Measurements from ENCODE around the gene DEFB124. TPM values are rescaled to one million over a fixed set of nuclear protein-coding genes. Genes with fewer than 3 reads are reported as not detected.
"Not testable (repeated sequence)": the region's sequence is repeated elsewhere in the genome, so short reads cannot be mapped to it uniquely, and the experiment has no call there.

Gene DEFB124
- total RNA-seq, 4 donors from 2014 or later: not detected

GRCh38 chr20:31449511-31450414, 25.2 kb downstream of the DEFB124 start:
- H3K36me3 ChIP-seq: no peaks in the 10 kb centered on the region
- TF ChIP-seq POLR2A (IDR thresholded peaks at IDR 0.05) (no peak), CTCF (IDR thresholded peaks at IDR 0.05) (no peak)
- H3K27me3 ChIP-seq: no peaks in the 10 kb centered on the region
- DNase-seq: no peak
- no peak overlapping the region for H3K4me3 ChIP-seq
- H3K9me3 ChIP-seq: no peaks in the 10 kb centered on the region
- H3K4me1 ChIP-seq: no peaks in the 10 kb centered on the region
- H3K27ac ChIP-seq: no peak overlapping the region

- Histone ChIP-seq H3K4me1 (no peaks in the 10 kb centered on the region), H3K9me3 (no peaks in the 10 kb centered on the region), H3K27me3 (no peaks in the 10 kb centered on the region), H3K36me3 (no peaks in the 10 kb centered on the region), H3K27ac (no peak overlapping the region), H3K4me3 (no peak overlapping the region)
- DNase-seq: no peak
- TF ChIP-seq CTCF (IDR thresholded peaks at IDR 0.05) (no peak), POLR2A (IDR thresholded peaks at IDR 0.05) (no peak)
Observed at GRCh38 chr20:31446084-31446819, 28.7 kb downstream of the DEFB124 start.

GRCh38 chr20:31440012-31440659, 34.8 kb downstream of the DEFB124 start, which contains the start of gene DEFB123:
Gene DEFB123 (plus strand): TSS chr20:31440632. CDS start chr20:31440699, 67 bp downstream.
- no peaks in the 10 kb centered on the region for H3K4me1 ChIP-seq
- H3K9me3 ChIP-seq: no peaks in the 10 kb centered on the region
- no peak within 1 kb of the TSS for H3K4me3 ChIP-seq
- no peaks in the 10 kb centered on the region for H3K36me3 ChIP-seq
- no peak within 1 kb of the TSS for H3K27ac ChIP-seq
- H3K27me3 ChIP-seq: no peaks in the 10 kb centered on the region
- DNase-seq: no peak
- no peak for TF ChIP-seq CTCF (IDR thresholded peaks at IDR 0.05)
- no peak for TF ChIP-seq POLR2A (IDR thresholded peaks at IDR 0.05)

- TF ChIP-seq CTCF (IDR thresholded peaks at IDR 0.05) (no peak), POLR2A (IDR thresholded peaks at IDR 0.05) (no peak)
- no peaks in the 10 kb centered on the region for H3K4me1 ChIP-seq
- no peak for DNase-seq
- H3K27ac ChIP-seq: no peak overlapping the region
- no peaks in the 10 kb centered on the region for H3K27me3 ChIP-seq
- H3K36me3 ChIP-seq: no peaks in the 10 kb centered on the region
- H3K4me3 ChIP-seq: no peak overlapping the region
- H3K9me3 ChIP-seq: no peaks in the 10 kb centered on the region
Observed at GRCh38 chr20:31430568-31431115, 44.3 kb downstream of the DEFB124 start.

GRCh38 chr20:31427576-31427975, 47.4 kb downstream of the DEFB124 start:
- not testable (repeated sequence) for H3K9me3 ChIP-seq, H3K27ac ChIP-seq

GRCh38 chr20:31426891-31427551, 47.9 kb downstream of the DEFB124 start:
- H3K36me3 ChIP-seq, H3K27me3 ChIP-seq, DNase-seq, H3K9me3 ChIP-seq, H3K4me3 ChIP-seq, H3K4me1 ChIP-seq, H3K27ac ChIP-seq: not testable (repeated sequence)

More at GRCh38 chr20:31427576-31427975, 47.4 kb downstream of the DEFB124 start:
- H3K4me1 ChIP-seq, H3K27me3 ChIP-seq, H3K4me3 ChIP-seq, DNase-seq, H3K36me3 ChIP-seq: not testable (repeated sequence)
